ENCODE data around the gene BMERB1. TPM values are rescaled to one million over a fixed set of nuclear protein-coding genes. Genes with fewer than 3 reads are reported as not detected.

Gene BMERB1
- total RNA-seq, 1 donor from 2014 or later: 26.4 TPM

GRCh38 chr16:15492091-15492740, 57.8 kb downstream of the BMERB1 start:
- DNase-seq (ENCODE audit: extremely low spot score, unreplicated experiment): no peak
- Mint-ChIP-seq H3K27ac (no peak overlapping the region), H3K36me3 (peaks cover 5% of the 10 kb centered on the region), H3K9me3 (peaks cover 6% of the 10 kb centered on the region), H3K4me1 (ENCODE audit: unreplicated experiment) (peaks cover 9% of the 10 kb centered on the region), H3K4me3 (no peak overlapping the region), H3K27me3 (peaks cover 15% of the 10 kb centered on the region)
- no peak for TF ChIP-seq CTCF (conservative IDR thresholded peaks at IDR 0.05)

GRCh38 chr16:15493466-15494180, 59.2 kb downstream of the BMERB1 start:
- no peak for TF ChIP-seq CTCF (conservative IDR thresholded peaks at IDR 0.05)
- no peak for DNase-seq (ENCODE audit: extremely low spot score, unreplicated experiment)
- H3K4me1 Mint-ChIP-seq (ENCODE audit: unreplicated experiment): peaks cover 9% of the 10 kb centered on the region
- no peak overlapping the region for H3K4me3 Mint-ChIP-seq
- H3K9me3 Mint-ChIP-seq: peaks cover 6% of the 10 kb centered on the region
- H3K27ac Mint-ChIP-seq: no peak overlapping the region
- H3K27me3 Mint-ChIP-seq: peaks cover 18% of the 10 kb centered on the region
- H3K36me3 Mint-ChIP-seq: peaks cover 5% of the 10 kb centered on the region

- no peak for DNase-seq (ENCODE audit: extremely low spot score, unreplicated experiment)
- Mint-ChIP-seq H3K27me3 (peaks cover 22% of the 10 kb centered on the region), H3K4me3 (no peak overlapping the region), H3K9me3 (peaks cover 6% of the 10 kb centered on the region), H3K36me3 (peaks cover 5% of the 10 kb centered on the region), H3K27ac (no peak overlapping the region), H3K4me1 (ENCODE audit: unreplicated experiment) (peaks cover 9% of the 10 kb centered on the region)
- no peak for TF ChIP-seq CTCF (conservative IDR thresholded peaks at IDR 0.05)
Measured at GRCh38 chr16:15494236-15494635, 59.8 kb downstream of the BMERB1 start.

GRCh38 chr16:15495898-15496297, 61.5 kb downstream of the BMERB1 start:
- TF ChIP-seq CTCF (conservative IDR thresholded peaks at IDR 0.05): no peak
- Mint-ChIP-seq H3K4me3 (no peak overlapping the region), H3K27ac (no peak overlapping the region), H3K9me3 (peaks cover 6% of the 10 kb centered on the region), H3K4me1 (ENCODE audit: unreplicated experiment) (peaks cover 9% of the 10 kb centered on the region), H3K36me3 (peaks cover 5% of the 10 kb centered on the region), H3K27me3 (peaks cover 26% of the 10 kb centered on the region)
- no peak for DNase-seq (ENCODE audit: extremely low spot score, unreplicated experiment)

- Mint-ChIP-seq H3K9me3 (peaks cover 6% of the 10 kb centered on the region), H3K4me3 (no peak overlapping the region), H3K36me3 (peaks cover 5% of the 10 kb centered on the region), H3K27ac (no peak overlapping the region), H3K4me1 (ENCODE audit: unreplicated experiment) (peaks cover 12% of the 10 kb centered on the region), H3K27me3 (peaks cover 30% of the 10 kb centered on the region)
- DNase-seq (ENCODE audit: extremely low spot score, unreplicated experiment): no peak
- no peak for TF ChIP-seq CTCF (conservative IDR thresholded peaks at IDR 0.05)
Measured at GRCh38 chr16:15498427-15499175, 64.2 kb downstream of the BMERB1 start.
